ENCODE data around the gene EMILIN3. TPM values are rescaled to one million over a fixed set of nuclear protein-coding genes. Genes with fewer than 3 reads are reported as not detected.

The EMILIN3 gene
- total RNA-seq, 1 experiment from 2014 or later: not detected

- no peak for TF ChIP-seq SP1 (IDR thresholded peaks at IDR 0.05; ENCODE audit: low read depth)
- no peak for TF ChIP-seq CTCF (IDR thresholded peaks at IDR 0.05 in 2 of 3, conservative IDR thresholded peaks at IDR 0.05 in 1 of 3; ENCODE audit: borderline replicate concordance in 1 of 3, insufficient read depth in 1 of 3, low read depth in 2 of 3, low read length in 2 of 3)
- no peak for ATAC-seq
- 0 out of 4 replicates have a peak, but pooled peaks cover 0 to 3% of the 10 kb centered on the region in 2 experiments for H3K36me3 ChIP-seq (ENCODE audit: control insufficient read depth in 1 of 2, insufficient read depth in 2 of 2, low read length in 2 of 2)
Observed at GRCh38 chr20:41358717-41359116, 7.9 kb downstream of the EMILIN3 start.

GRCh38 chr20:41358230-41358629 lies 8.4 kb downstream of the EMILIN3 start:
- CTCF ChIA-PET: interaction anchor here (0.6 kb wide), 1 partner anchor 182 kb away, joined by 3 read pairs; no protein-coding TSS in a partner anchor
- POLR2A ChIA-PET: no interaction called here
- BruUV-seq (replicated peaks): no TSS peak

More at GRCh38 chr20:41358717-41359116, 7.9 kb downstream of the EMILIN3 start:
- no peak overlapping the region for H3K9ac ChIP-seq (ENCODE audit: low read length)
- ChIA-PET CTCF (interaction anchor here (0.6 kb wide), 1 partner anchor 182 kb away, joined by 3 read pairs; no protein-coding TSS in a partner anchor), RAD21 (ENCODE audit: low non-redundant PET in 1 of 2, low total read pairs in 2 of 2, uncharacterized antibody in 2 of 2, unreplicated experiment in 2 of 2) (no interaction called here), POLR2A (no interaction called here)
- H3K27me3 ChIP-seq (ENCODE audit: insufficient read depth, low read length): no peaks in the 10 kb centered on the region
- H3K4me1 ChIP-seq (ENCODE audit: control insufficient read depth in 1 of 2, insufficient read depth in 2 of 2, low read length in 2 of 2): no peaks in the 10 kb centered on the region
- H2AFZ ChIP-seq (ENCODE audit: low read depth, low read length, poor library complexity, severe bottlenecking): no peak overlapping the region
- H3K27ac ChIP-seq (ENCODE audit: low read depth, low read length): no peak overlapping the region
- no peak for DNase-seq (ENCODE audit: low read depth, low spot score)
- H3K4me3 ChIP-seq (replicated peaks in 1 of 2; ENCODE audit: low read depth in 1 of 2, low read length in 2 of 2): no peak overlapping the region
- H4K20me1 ChIP-seq (ENCODE audit: insufficient read depth): no peaks in the 10 kb centered on the region
- H3K79me2 ChIP-seq (ENCODE audit: insufficient read depth, low read length): no peaks in the 10 kb centered on the region
- H3K4me2 ChIP-seq (ENCODE audit: low read length): no peak overlapping the region
- BruUV-seq (replicated peaks): no TSS peak
- intact Hi-C loops (cut with micrococcal nuclease): no loop called here
- H3K9me3 ChIP-seq (ENCODE audit: control insufficient read depth in 1 of 2, insufficient read depth in 1 of 2, low read depth in 1 of 2, low read length in 2 of 2): no peaks in the 10 kb centered on the region
- no peaks in the 10 kb centered on the region for H3K9me2 ChIP-seq (ENCODE audit: insufficient read depth)

More at GRCh38 chr20:41358230-41358629, 8.4 kb downstream of the EMILIN3 start:
- Histone ChIP-seq H3K9me2 (ENCODE audit: insufficient read depth) (no peaks in the 10 kb centered on the region), H3K27me3 (ENCODE audit: insufficient read depth, low read length) (no peaks in the 10 kb centered on the region), H3K27ac (ENCODE audit: low read depth, low read length) (no peak overlapping the region), H2AFZ (ENCODE audit: low read depth, low read length, poor library complexity, severe bottlenecking) (no peak overlapping the region), H3K36me3 (ENCODE audit: control insufficient read depth in 1 of 2, insufficient read depth in 2 of 2, low read length in 2 of 2) (0 out of 4 replicates have a peak, but pooled peaks cover 0 to 3% of the 10 kb centered on the region in 2 experiments), H3K9me3 (ENCODE audit: control insufficient read depth in 1 of 2, insufficient read depth in 1 of 2, low read depth in 1 of 2, low read length in 2 of 2) (no peaks in the 10 kb centered on the region), H3K4me1 (ENCODE audit: control insufficient read depth in 1 of 2, insufficient read depth in 2 of 2, low read length in 2 of 2) (no peaks in the 10 kb centered on the region), H3K79me2 (ENCODE audit: insufficient read depth, low read length) (no peaks in the 10 kb centered on the region), H3K9ac (ENCODE audit: low read length) (no peak overlapping the region), H4K20me1 (ENCODE audit: insufficient read depth) (no peaks in the 10 kb centered on the region), H3K4me2 (ENCODE audit: low read length) (no peak overlapping the region), H3K4me3 (replicated peaks in 1 of 2; ENCODE audit: low read depth in 1 of 2, low read length in 2 of 2) (no peak overlapping the region)
- no peak for TF ChIP-seq FOSL1 (IDR thresholded peaks at IDR 0.05; ENCODE audit: low read depth)
- no peak for TF ChIP-seq ZNF274 (IDR thresholded peaks at IDR 0.05; ENCODE audit: low read depth, low read length)
- TF ChIP-seq EZH2phosphoT487 (IDR thresholded peaks at IDR 0.05; ENCODE audit: borderline replicate concordance): no peak
- TF ChIP-seq ELF1 (IDR thresholded peaks at IDR 0.05; ENCODE audit: borderline replicate concordance, low read depth): no peak
- TF ChIP-seq YY1 (IDR thresholded peaks at IDR 0.05; ENCODE audit: extremely low read depth, insufficient replicate concordance, low read depth, low read length): no peak
- no peak for TF ChIP-seq TCF7L2 (IDR thresholded peaks at IDR 0.05; ENCODE audit: borderline replicate concordance, extremely low read depth, insufficient read depth, insufficient read length)
- no peak for TF ChIP-seq EZH2 (IDR thresholded peaks at IDR 0.05)
- TF ChIP-seq MAX (IDR thresholded peaks at IDR 0.05): no peak
- TF ChIP-seq EGR1 (IDR thresholded peaks at IDR 0.05; ENCODE audit: low read depth): no peak
- TF ChIP-seq CBX3 (IDR thresholded peaks at IDR 0.05; ENCODE audit: low read depth): no peak
- RAD21 ChIA-PET (ENCODE audit: low non-redundant PET in 1 of 2, low total read pairs in 2 of 2, uncharacterized antibody in 2 of 2, unreplicated experiment in 2 of 2): no interaction called here
- no peak for ATAC-seq
- no peak for DNase-seq (ENCODE audit: low read depth, low spot score)
- intact Hi-C loops (cut with micrococcal nuclease): no loop called here
